ENCODE data around the gene MEOX1. TPM values are rescaled to one million over a fixed set of nuclear protein-coding genes. Genes with fewer than 3 reads are reported as not detected.

Gene MEOX1
- total RNA-seq, 1 experiment from 2014 or later, result not detected

DNA sequence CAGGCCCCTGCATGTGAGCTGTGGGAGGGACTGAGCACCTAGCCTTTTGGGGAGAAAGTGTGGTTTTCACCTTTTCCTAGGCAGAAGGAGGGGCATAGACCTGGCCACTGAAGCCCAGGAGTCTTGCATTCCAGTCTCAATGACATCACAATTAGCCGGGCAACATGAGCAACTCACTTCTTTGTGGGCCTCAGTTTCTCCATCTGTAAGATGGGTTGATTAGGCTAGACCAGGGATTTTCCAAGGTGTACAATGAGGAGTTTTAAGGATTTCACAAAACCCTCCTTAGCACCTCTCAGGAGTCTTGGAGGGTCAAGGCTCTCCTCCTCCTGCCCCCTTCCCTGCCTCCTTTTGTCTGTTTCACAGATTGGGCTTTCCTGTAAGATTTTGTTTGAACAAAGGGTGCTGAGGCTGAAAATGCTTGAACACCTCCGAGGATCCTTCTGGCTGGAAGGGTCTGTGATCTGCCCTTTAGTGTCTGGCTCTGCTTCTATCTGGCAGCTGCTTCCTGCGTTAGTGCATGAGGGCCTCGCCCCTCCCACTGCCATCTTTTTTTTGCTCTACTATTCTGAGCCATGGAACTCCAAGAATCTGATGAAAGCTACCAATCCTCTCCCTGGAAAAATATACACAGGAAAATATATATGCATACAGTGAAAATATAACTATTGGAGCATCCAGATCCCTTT lies 63.2 kb downstream of the MEOX1 start:
- no peak for DNase-seq
- H3K4me3 Mint-ChIP-seq (ENCODE audit: low read depth, unreplicated experiment), result no peak overlapping the region
- no peaks in the 10 kb centered on the region for H3K36me3 Mint-ChIP-seq (ENCODE audit: insufficient read depth, unreplicated experiment)

GRCh38 chr17:43597624-43598356 lies 63.9 kb downstream of the MEOX1 start:
- H3K36me3 Mint-ChIP-seq (ENCODE audit: insufficient read depth, unreplicated experiment), result no peaks in the 10 kb centered on the region
- intact Hi-C loops (cut with micrococcal nuclease; ENCODE audit: unreplicated experiment), result no loop called here
- H3K9me3 Mint-ChIP-seq (ENCODE audit: low read depth, unreplicated experiment), result no peaks in the 10 kb centered on the region
- H3K4me3 Mint-ChIP-seq (ENCODE audit: low read depth, unreplicated experiment), result no peak overlapping the region
- DNase-seq, result no peak
- CTCF ChIA-PET, result interaction anchor here (0.5 kb wide), 1 partner anchor 84 kb away, joined by 3 read pairs; no protein-coding TSS in a partner anchor
- no peak for TF ChIP-seq CTCF (IDR thresholded peaks at IDR 0.05; ENCODE audit: unreplicated experiment)
- H3K4me1 Mint-ChIP-seq (ENCODE audit: low read depth, unreplicated experiment), result no peaks in the 10 kb centered on the region
- H3K27ac Mint-ChIP-seq (ENCODE audit: unreplicated experiment), result no peak overlapping the region
- BruUV-seq (replicated peaks), result no TSS peak
- peaks cover 69% of the 10 kb centered on the region for H3K27me3 Mint-ChIP-seq (ENCODE audit: unreplicated experiment)

More for the DNA sequence above, 63.2 kb downstream of the MEOX1 start:
- TF ChIP-seq CTCF (IDR thresholded peaks at IDR 0.05; ENCODE audit: unreplicated experiment), result no peak
- intact Hi-C loops (cut with micrococcal nuclease; ENCODE audit: unreplicated experiment), result no loop called here
- no peaks in the 10 kb centered on the region for H3K9me3 Mint-ChIP-seq (ENCODE audit: low read depth, unreplicated experiment)
- CTCF ChIA-PET, result no interaction called here
- no peak overlapping the region for H3K27ac Mint-ChIP-seq (ENCODE audit: unreplicated experiment)
- no TSS peak for BruUV-seq (replicated peaks)
- peaks cover 76% of the 10 kb centered on the region for H3K27me3 Mint-ChIP-seq (ENCODE audit: unreplicated experiment)
- no peaks in the 10 kb centered on the region for H3K4me1 Mint-ChIP-seq (ENCODE audit: low read depth, unreplicated experiment)

- no peak for DNase-seq
- Mint-ChIP-seq H3K27ac (ENCODE audit: unreplicated experiment) (no peak overlapping the region), H3K4me1 (ENCODE audit: low read depth, unreplicated experiment) (no peaks in the 10 kb centered on the region), H3K27me3 (ENCODE audit: unreplicated experiment) (peaks cover 47% of the 10 kb centered on the region), H3K4me3 (ENCODE audit: low read depth, unreplicated experiment) (no peak overlapping the region), H3K9me3 (ENCODE audit: low read depth, unreplicated experiment) (no peaks in the 10 kb centered on the region), H3K36me3 (ENCODE audit: insufficient read depth, unreplicated experiment) (no peaks in the 10 kb centered on the region)
- CTCF ChIA-PET, result interaction anchor here (1.2 kb wide), 1 partner anchor 80 kb away, joined by 5 read pairs; no protein-coding TSS in a partner anchor
- intact Hi-C loops (cut with micrococcal nuclease; ENCODE audit: unreplicated experiment), result no loop called here
- BruUV-seq (replicated peaks), result no TSS peak
- no peak for TF ChIP-seq CTCF (IDR thresholded peaks at IDR 0.05; ENCODE audit: unreplicated experiment)
Observed at GRCh38 chr17:43595466-43595865, 66.3 kb downstream of the MEOX1 start.

DNA sequence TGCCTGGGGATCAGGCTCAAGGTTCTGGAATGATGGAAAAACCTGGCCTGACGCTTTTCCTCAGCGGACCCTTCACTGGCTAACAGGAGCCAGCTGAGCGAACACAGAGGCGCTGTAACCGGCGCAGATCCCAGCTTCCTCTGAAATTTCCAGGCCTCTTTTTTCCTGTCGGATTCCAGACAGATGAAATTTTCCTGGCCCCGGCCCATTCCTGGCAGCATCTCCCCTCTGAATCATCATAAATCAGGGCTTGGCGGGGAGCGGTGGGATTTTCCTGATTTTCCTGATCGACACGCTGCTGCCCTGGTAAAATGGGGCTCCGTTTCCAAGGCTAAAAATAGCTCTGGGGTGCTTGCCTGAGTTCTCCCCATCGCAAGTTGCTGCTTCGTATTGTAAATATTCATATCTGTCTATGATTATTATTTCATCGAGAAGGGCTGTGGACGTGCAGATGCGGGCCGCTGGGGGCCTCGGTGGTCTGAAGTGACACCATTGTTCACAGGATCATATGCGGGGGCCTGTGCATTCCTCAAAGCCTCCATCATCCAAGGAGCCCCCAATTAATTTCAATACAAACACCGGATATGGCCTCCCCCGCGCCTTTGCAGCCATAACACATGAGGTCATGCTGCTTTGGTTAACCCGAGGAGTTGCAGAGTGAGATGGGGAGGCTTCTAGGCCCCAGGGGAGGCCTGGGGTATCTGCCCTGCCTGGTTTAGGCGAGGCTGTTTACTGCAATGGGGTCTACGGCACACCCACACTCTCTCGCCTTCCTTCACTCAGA lies 69.8 kb downstream of the MEOX1 start:
- H3K27me3 Mint-ChIP-seq (ENCODE audit: unreplicated experiment), result peaks cover 19% of the 10 kb centered on the region
- intact Hi-C loops (cut with micrococcal nuclease; ENCODE audit: unreplicated experiment), result no loop called here

More for the DNA sequence above, 69.8 kb downstream of the MEOX1 start:
- H3K27ac Mint-ChIP-seq (ENCODE audit: unreplicated experiment), result no peak overlapping the region
- no peak for TF ChIP-seq CTCF (IDR thresholded peaks at IDR 0.05; ENCODE audit: unreplicated experiment)
- CTCF ChIA-PET, result interaction anchor here (0.9 kb wide), 1 partner anchor 81 kb away, joined by 3 read pairs; no protein-coding TSS in a partner anchor
- no peaks in the 10 kb centered on the region for H3K9me3 Mint-ChIP-seq (ENCODE audit: low read depth, unreplicated experiment)
- H3K36me3 Mint-ChIP-seq (ENCODE audit: insufficient read depth, unreplicated experiment), result no peaks in the 10 kb centered on the region
- H3K4me1 Mint-ChIP-seq (ENCODE audit: low read depth, unreplicated experiment), result no peaks in the 10 kb centered on the region
- no TSS peak for BruUV-seq (replicated peaks)
- DNase-seq, result no peak
- no peak overlapping the region for H3K4me3 Mint-ChIP-seq (ENCODE audit: low read depth, unreplicated experiment)

Data from Calu3 (cell line).